Measurements from ENCODE around the gene RNF222. TPM values are rescaled to one million over a fixed set of nuclear protein-coding genes. Genes with fewer than 3 reads are reported as not detected.

Gene RNF222
- total and polyA plus RNA-seq, 7 donors = not detected

GRCh38 chr17:8393470-8394231 lies 4.0 kb downstream of the RNF222 start:
- Histone ChIP-seq H3K27ac (no peak overlapping the region), H3K4me1 (no peaks in the 10 kb centered on the region), H3K27me3 (ENCODE audit: insufficient read depth in 3 of 3, low read length in 2 of 3) (peaks cover 0 to 45% (median 16%) of the 10 kb centered on the region in 3 donors), H3K4me3 (no peak overlapping the region), H3K9me3 (no peaks in the 10 kb centered on the region), H3K36me3 (ENCODE audit: insufficient read depth in 1 of 2, low read depth in 1 of 2) (no peaks in the 10 kb centered on the region)
- no peak for TF ChIP-seq CTCF (IDR thresholded peaks at IDR 0.05)
- intact Hi-C loops (cut with DNase I) = no loop called here
- no peak for DNase-seq
- WGBS, 3 donors = 51 to 55% (median 52%) methylated on average over 8 of the region's 8 CpGs
- no peak for ATAC-seq

GRCh38 chr17:8392674-8393469 lies 4.8 kb downstream of the RNF222 start:
- Histone ChIP-seq H3K4me1 (no peaks in the 10 kb centered on the region), H3K36me3 (ENCODE audit: insufficient read depth in 1 of 2, low read depth in 1 of 2) (no peaks in the 10 kb centered on the region), H3K27me3 (ENCODE audit: insufficient read depth in 3 of 3, low read length in 2 of 3) (peaks cover 0 to 45% (median 16%) of the 10 kb centered on the region in 3 donors), H3K9me3 (no peaks in the 10 kb centered on the region), H3K4me3 (no peak overlapping the region), H3K27ac (no peak overlapping the region)
- 80 to 82% (median 81%) methylated on average over 43 to 46 of the region's 46 CpGs for WGBS, 3 donors
- DNase-seq (no peak), ATAC-seq (no peak)
- intact Hi-C loops (cut with DNase I) = no loop called here
- no peak for TF ChIP-seq CTCF (IDR thresholded peaks at IDR 0.05)

DNA sequence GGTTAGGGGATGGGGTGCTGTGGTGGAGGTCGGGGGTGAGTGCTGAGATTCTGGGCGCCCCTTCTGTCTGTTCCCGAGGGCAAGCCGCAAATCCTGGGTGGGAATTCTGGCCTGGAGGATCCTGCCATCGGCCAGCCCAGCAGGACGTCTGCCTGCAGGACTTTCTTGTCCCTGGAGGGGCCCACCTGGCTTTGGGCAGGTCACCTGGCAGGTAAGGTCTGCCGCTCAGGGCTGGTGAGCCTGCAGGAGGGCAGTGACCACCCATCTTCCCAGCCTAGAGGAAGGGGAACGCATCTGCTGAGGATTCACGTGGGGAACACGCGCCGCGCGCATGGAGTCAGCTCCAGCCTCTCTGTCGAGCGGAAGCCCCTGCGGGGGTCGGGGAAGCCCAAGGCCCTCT lies 5.4 kb downstream of the RNF222 start:
- intact Hi-C loops (cut with DNase I) = no loop called here
- DNase-seq = no peak
- no peak for TF ChIP-seq CTCF (IDR thresholded peaks at IDR 0.05)
- WGBS, 3 donors = 60 to 69% (median 65%) methylated on average over 15 to 18 of the region's 18 CpGs
- Histone ChIP-seq H3K4me1 (no peaks in the 10 kb centered on the region), H3K4me3 (no peak overlapping the region), H3K36me3 (ENCODE audit: insufficient read depth in 1 of 2, low read depth in 1 of 2) (no peaks in the 10 kb centered on the region), H3K27me3 (ENCODE audit: insufficient read depth in 3 of 3, low read length in 2 of 3) (peaks cover 0 to 45% (median 16%) of the 10 kb centered on the region in 3 donors), H3K27ac (no peak overlapping the region), H3K9me3 (no peaks in the 10 kb centered on the region)
- no peak for ATAC-seq

- no peaks in the 10 kb centered on the region for H3K4me1 ChIP-seq
- ATAC-seq (no peak), DNase-seq (no peak)
- H3K36me3 ChIP-seq (ENCODE audit: insufficient read depth in 1 of 2, low read depth in 1 of 2) = no peaks in the 10 kb centered on the region
- no peaks in the 10 kb centered on the region for H3K9me3 ChIP-seq
- 20 to 25% (median 20%) methylated on average over 9 of the region's 9 CpGs for WGBS, 3 donors
- H3K27ac ChIP-seq = no peak overlapping the region
- no peak for TF ChIP-seq CTCF (IDR thresholded peaks at IDR 0.05)
- peaks cover 0 to 40% (median 16%) of the 10 kb centered on the region in 3 donors for H3K27me3 ChIP-seq (ENCODE audit: insufficient read depth in 3 of 3, low read length in 2 of 3)
- intact Hi-C loops (cut with DNase I) = no loop called here
- H3K4me3 ChIP-seq = no peak overlapping the region
Observed at GRCh38 chr17:8391711-8392110, 5.9 kb downstream of the RNF222 start.

Data from psoas muscle (tissue), 8 donors.